ENCODE results near the gene RAB6B. TPM values are rescaled to one million over a fixed set of nuclear protein-coding genes. Genes with fewer than 3 reads are reported as not detected.

RAB6B gene
- total RNA-seq, 1 experiment from 2014 or later, result 0.52 TPM

GRCh38 chr3:133928903-133929607 lies 33.4 kb upstream of the RAB6B start:
- BruUV-seq (replicated peaks), result no TSS peak
- no peak overlapping the region for H2AFZ ChIP-seq
- no peak overlapping the region for H3K27ac ChIP-seq
- intact Hi-C loops (cut with micrococcal nuclease; ENCODE audit: unreplicated experiment), result loop anchor here (10.0 kb wide), 1 partner anchor 1194 kb away; no protein-coding TSS in a partner anchor
- no peaks in the 10 kb centered on the region for H3K79me2 ChIP-seq (ENCODE audit: low read depth)
- ChIA-PET POLR2A (ENCODE audit: unreplicated experiment) (no interaction called here), CTCF (no interaction called here)
- H3K27me3 ChIP-seq (ENCODE audit: insufficient read depth, low read depth), result 0 out of 2 replicates have a peak, but pooled peaks cover 5% of the 10 kb centered on the region
- no peak for DNase-seq
- H4K20me1 ChIP-seq (ENCODE audit: insufficient read depth), result no peaks in the 10 kb centered on the region
- TF ChIP-seq EZH2 (IDR thresholded peaks at IDR 0.05; ENCODE audit: low read depth) (no peak), CTCF (conservative IDR thresholded peaks at IDR 0.05) (no peak)
- no peak overlapping the region for H3K4me3 ChIP-seq
- no peaks in the 10 kb centered on the region for H3K9me2 ChIP-seq (ENCODE audit: insufficient read depth)
- no peaks in the 10 kb centered on the region for H3F3A ChIP-seq (ENCODE audit: insufficient read depth, low read depth)
- no peaks in the 10 kb centered on the region for H3K4me1 ChIP-seq (replicated peaks; ENCODE audit: insufficient read depth)
- no peaks in the 10 kb centered on the region for H3K9me3 ChIP-seq (ENCODE audit: insufficient read depth, low read depth)
- no peak overlapping the region for H3K4me2 ChIP-seq
- H3K36me3 ChIP-seq (ENCODE audit: low read depth), result no peaks in the 10 kb centered on the region

- no peak overlapping the region for H3K27ac ChIP-seq
- H3F3A ChIP-seq (ENCODE audit: insufficient read depth, low read depth), result no peaks in the 10 kb centered on the region
- TF ChIP-seq CTCF (conservative IDR thresholded peaks at IDR 0.05) (no peak), EZH2 (IDR thresholded peaks at IDR 0.05; ENCODE audit: low read depth) (no peak)
- no peak overlapping the region for H2AFZ ChIP-seq
- DNase-seq, result no peak
- POLR2A ChIA-PET (ENCODE audit: unreplicated experiment), result no interaction called here
- no peaks in the 10 kb centered on the region for H4K20me1 ChIP-seq (ENCODE audit: insufficient read depth)
- no peaks in the 10 kb centered on the region for H3K9me3 ChIP-seq (ENCODE audit: insufficient read depth, low read depth)
- H3K36me3 ChIP-seq (ENCODE audit: low read depth), result no peaks in the 10 kb centered on the region
- CTCF ChIA-PET, result no interaction called here
- no peaks in the 10 kb centered on the region for H3K9me2 ChIP-seq (ENCODE audit: insufficient read depth)
- BruUV-seq (replicated peaks), result no TSS peak
- H3K79me2 ChIP-seq (ENCODE audit: low read depth), result no peaks in the 10 kb centered on the region
- H3K4me1 ChIP-seq (replicated peaks; ENCODE audit: insufficient read depth), result no peaks in the 10 kb centered on the region
- no peak overlapping the region for H3K4me3 ChIP-seq
- H3K27me3 ChIP-seq (ENCODE audit: insufficient read depth, low read depth), result 0 out of 2 replicates have a peak, but pooled peaks cover 5% of the 10 kb centered on the region
- no peak overlapping the region for H3K4me2 ChIP-seq
- intact Hi-C loops (cut with micrococcal nuclease; ENCODE audit: unreplicated experiment), result loop anchor here (10.0 kb wide), 1 partner anchor 1194 kb away; no protein-coding TSS in a partner anchor
These were observed 32.6 kb upstream of the RAB6B start for GRCh38 chr3:133928136-133928893.

- no peaks in the 10 kb centered on the region for H3K79me2 ChIP-seq (ENCODE audit: low read depth)
- TF ChIP-seq EZH2 (IDR thresholded peaks at IDR 0.05; ENCODE audit: low read depth), result no peak
- TF ChIP-seq CTCF (conservative IDR thresholded peaks at IDR 0.05), result no peak
- no TSS peak for BruUV-seq (replicated peaks)
- no peaks in the 10 kb centered on the region for H3K9me3 ChIP-seq (ENCODE audit: insufficient read depth, low read depth)
- intact Hi-C loops (cut with micrococcal nuclease; ENCODE audit: unreplicated experiment), result loop anchor here (10.0 kb wide), 1 partner anchor 1193 kb away; no protein-coding TSS in a partner anchor
- H3K9me2 ChIP-seq (ENCODE audit: insufficient read depth), result no peaks in the 10 kb centered on the region
- no peaks in the 10 kb centered on the region for H4K20me1 ChIP-seq (ENCODE audit: insufficient read depth)
- no peak for DNase-seq
- H3K36me3 ChIP-seq (ENCODE audit: low read depth), result no peaks in the 10 kb centered on the region
- no peak overlapping the region for H3K4me2 ChIP-seq
- H3K4me3 ChIP-seq, result no peak overlapping the region
- no peaks in the 10 kb centered on the region for H3F3A ChIP-seq (ENCODE audit: insufficient read depth, low read depth)
- CTCF ChIA-PET, result no interaction called here
- H3K27ac ChIP-seq, result no peak overlapping the region
- H3K27me3 ChIP-seq (ENCODE audit: insufficient read depth, low read depth), result 0 out of 2 replicates have a peak, but pooled peaks cover 5% of the 10 kb centered on the region
- H3K4me1 ChIP-seq (replicated peaks; ENCODE audit: insufficient read depth), result no peaks in the 10 kb centered on the region
- POLR2A ChIA-PET (ENCODE audit: unreplicated experiment), result no interaction called here
- no peak overlapping the region for H2AFZ ChIP-seq
These were observed 31.9 kb upstream of the RAB6B start for GRCh38 chr3:133927540-133928066.

All from PC-9 (cell line).